Neural crest cell (in vitro differentiated cells): Measurements from ENCODE around the gene SH2D4B. TPM values are rescaled to one million over a fixed set of nuclear protein-coding genes. Genes with fewer than 3 reads are reported as not detected.

Experiments
- DNase-seq: peaks from one replicate; pipeline ENCODE4 v3.0.0; 2021; ENCODE audit warnings: low read depth, mixed read lengths, low spot score
- H3K27ac Mint-ChIP-seq: one replicate; pipeline ENCODE4 v1.8.0; 2021; ENCODE audit warnings: mild to moderate bottlenecking, mixed read lengths; ENCODE audit not compliant: unreplicated experiment
- H3K27me3 Mint-ChIP-seq: 2 replicates; pipeline ENCODE4 v1.8.0; 2021; ENCODE audit warnings: low read depth, mild to moderate bottlenecking, mixed read lengths
- H3K36me3 Mint-ChIP-seq: 2 replicates; pipeline ENCODE4 v1.8.0; 2021; ENCODE audit warnings: low read depth, mild to moderate bottlenecking, mixed read lengths
- H3K4me1 Mint-ChIP-seq: 2 replicates; pipeline ENCODE4 v1.8.0; 2021; ENCODE audit warnings: mixed read lengths
- H3K4me3 Mint-ChIP-seq: one replicate; pipeline ENCODE4 v1.8.0; 2021; ENCODE audit warnings: mild to moderate bottlenecking, mixed read lengths
- H3K9me3 Mint-ChIP-seq: 2 replicates; pipeline ENCODE4 v1.8.0; 2021; ENCODE audit warnings: mixed read lengths
- CTCF ChIP-seq: fragments of 200-600 bp; sonication (generic); conservative IDR thresholded peaks from 2 replicates; pipeline ENCODE4 v1.5.0; 2021; ENCODE audit warnings: antibody characterized with exemption, mild to moderate bottlenecking
- total RNA-seq: library from RNA; stranded (reverse); gene quantifications from 2 replicates; pipeline ENCODE4 v1.2.1, GENCODE V29; 2021

Gene SH2D4B
- total RNA-seq, 1 donor from 2014 or later: 0.09 TPM

DNA sequence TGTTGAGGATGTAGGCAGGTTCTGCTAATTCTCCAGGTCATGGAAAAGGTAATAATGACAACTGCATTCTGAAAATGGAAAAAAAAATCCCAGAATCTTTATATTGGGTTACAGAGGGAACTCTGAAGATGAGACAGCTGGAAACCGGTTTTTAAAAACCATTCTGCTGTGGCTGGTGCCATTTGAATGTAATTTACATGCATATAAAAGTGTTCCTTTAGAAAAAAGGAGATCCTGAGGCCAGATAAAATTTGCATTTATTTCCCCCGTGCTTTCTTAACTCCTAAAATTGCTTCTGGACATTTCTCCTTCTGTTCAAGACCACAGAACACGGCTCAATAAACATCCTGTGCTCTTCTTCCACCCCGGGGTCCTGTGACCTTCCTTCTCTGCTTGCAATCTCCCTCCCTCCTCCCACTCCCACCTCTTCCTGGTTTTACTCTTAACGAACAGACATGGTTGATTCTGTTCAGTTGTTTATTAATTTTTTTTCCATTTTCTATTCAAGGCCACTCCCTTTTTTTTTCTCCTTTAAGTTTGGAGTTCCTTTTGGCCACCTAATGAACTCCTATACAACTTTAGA, 41.6 kb downstream of the SH2D4B start:
- H3K27ac Mint-ChIP-seq: no peak overlapping the region
- TF ChIP-seq CTCF: no peak
- H3K9me3 Mint-ChIP-seq: peaks cover 6% of the 10 kb centered on the region
- H3K36me3 Mint-ChIP-seq: no peaks in the 10 kb centered on the region
- peaks cover 14% of the 10 kb centered on the region for H3K4me1 Mint-ChIP-seq
- DNase-seq: no peak
- peaks cover 3% of the 10 kb centered on the region for H3K27me3 Mint-ChIP-seq
- no peak overlapping the region for H3K4me3 Mint-ChIP-seq

GRCh38 chr10:80579849-80580637, 42.3 kb downstream of the SH2D4B start:
- Mint-ChIP-seq H3K4me1 (peaks cover 14% of the 10 kb centered on the region), H3K4me3 (no peak overlapping the region), H3K27me3 (peaks cover 3% of the 10 kb centered on the region), H3K9me3 (peaks cover 6% of the 10 kb centered on the region), H3K27ac (no peak overlapping the region), H3K36me3 (no peaks in the 10 kb centered on the region)
- DNase-seq: no peak
- TF ChIP-seq CTCF: no peak

- Mint-ChIP-seq H3K4me1 (peaks cover 14% of the 10 kb centered on the region), H3K4me3 (no peak overlapping the region), H3K9me3 (peaks cover 6% of the 10 kb centered on the region), H3K36me3 (no peaks in the 10 kb centered on the region), H3K27me3 (peaks cover 3% of the 10 kb centered on the region), H3K27ac (no peak overlapping the region)
- no peak for TF ChIP-seq CTCF
- DNase-seq: no peak
Observed at GRCh38 chr10:80580638-80581468, 43.2 kb downstream of the SH2D4B start.

DNA sequence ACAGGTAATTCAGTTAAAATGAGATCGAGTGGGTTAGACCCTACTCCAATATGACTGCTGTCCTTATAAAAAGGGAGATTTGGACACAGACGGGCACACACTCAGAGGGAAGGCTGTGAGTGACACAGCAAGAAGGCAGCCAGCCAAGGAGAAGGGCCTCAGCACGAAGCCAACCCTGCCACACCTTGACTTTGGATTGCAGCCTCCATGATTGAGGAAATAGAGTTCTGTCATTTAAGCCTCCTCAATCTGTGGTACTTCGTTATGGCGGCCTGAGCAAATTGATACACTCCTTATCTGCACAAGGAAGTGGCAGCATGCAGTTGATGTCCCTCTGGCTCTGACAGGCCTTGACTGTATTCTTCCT, 43.8 kb downstream of the SH2D4B start:
- Mint-ChIP-seq H3K9me3 (peaks cover 6% of the 10 kb centered on the region), H3K27me3 (peaks cover 3% of the 10 kb centered on the region), H3K4me1 (peaks cover 14% of the 10 kb centered on the region), H3K27ac (no peak overlapping the region), H3K4me3 (no peak overlapping the region), H3K36me3 (no peaks in the 10 kb centered on the region)
- DNase-seq: no peak
- no peak for TF ChIP-seq CTCF

DNA sequence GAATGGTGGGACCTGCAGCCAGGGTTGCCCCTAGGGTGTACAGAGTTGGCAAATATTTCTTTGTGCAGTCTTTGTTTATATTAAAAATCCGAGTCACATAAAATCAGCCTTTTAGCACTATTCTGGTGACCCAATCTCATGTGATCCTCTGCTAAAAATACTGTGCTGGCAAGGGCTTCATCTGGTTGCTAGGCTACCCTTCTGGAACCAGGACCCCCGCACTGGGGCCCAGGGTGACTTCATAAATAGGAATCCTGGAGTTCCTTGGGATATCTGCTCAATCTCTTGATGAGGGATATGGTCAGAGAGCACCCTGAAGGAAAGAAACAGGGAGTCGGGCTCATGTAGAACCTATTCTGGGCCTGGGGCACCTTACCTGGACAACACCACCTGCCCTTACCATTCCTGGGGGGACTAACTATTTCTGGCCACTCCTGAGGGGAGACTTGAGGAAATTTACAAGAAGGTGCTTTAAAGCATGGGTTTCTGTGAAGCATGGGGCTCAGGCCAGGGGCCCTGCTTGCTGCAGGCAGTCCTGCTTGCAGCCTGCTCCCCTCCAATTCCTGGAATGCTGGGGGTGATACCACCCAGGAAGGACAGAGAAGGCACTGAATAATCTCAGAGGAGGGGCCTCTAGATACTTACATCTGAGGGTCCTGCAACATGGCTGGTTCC, 44.7 kb downstream of the SH2D4B start:
- no peak overlapping the region for H3K27ac Mint-ChIP-seq
- peaks cover 4% of the 10 kb centered on the region for H3K9me3 Mint-ChIP-seq
- peaks cover 14% of the 10 kb centered on the region for H3K4me1 Mint-ChIP-seq
- peaks cover 3% of the 10 kb centered on the region for H3K27me3 Mint-ChIP-seq
- peaks cover 3% of the 10 kb centered on the region for H3K36me3 Mint-ChIP-seq
- no peak overlapping the region for H3K4me3 Mint-ChIP-seq
- DNase-seq: no peak
- no peak for TF ChIP-seq CTCF
